GM12892 (cell line): Measurements from ENCODE around the gene TMEM87B.
"Not testable (repeated sequence)": the region's sequence is repeated elsewhere in the genome, so short reads cannot be mapped to it uniquely, and the experiment has no call there.

Source experiments
- DNase-seq: peaks from one replicate; pipeline ENCODE4 v3.0.0; 2011; ENCODE audit not compliant: insufficient read length
- FAIRE-seq: peaks from 2 replicates; lab custom pipeline; 2011; peaks lifted over from hg19 to GRCh38; lab: Jason Lieb, UNC
- POLR2A ChIP-seq: IDR thresholded peaks from 2 replicates; pipeline ENCODE4 v1.6.1; 2011; ENCODE audit warnings: low read depth, low read length, control low read depth
- POLR2AphosphoS5 ChIP-seq: IDR thresholded peaks from 2 replicates; pipeline ENCODE4 v1.6.1; 2011; ENCODE audit warnings: low read depth, low read length, control low read depth
- TAF1 ChIP-seq: IDR thresholded peaks from 2 replicates; pipeline ENCODE4 v1.6.1; 2011; ENCODE audit warnings: low read depth, mild to moderate bottlenecking, control low read depth, low read length, borderline replicate concordance

The TMEM87B gene

GRCh38 chr2:112035786-112036185 lies 19.3 kb upstream of the TMEM87B start:
- DNase-seq (no peak), FAIRE-seq (no peak)
- TF ChIP-seq TAF1 (no peak), POLR2A (no peak), POLR2AphosphoS5 (no peak)

- not testable (repeated sequence) for FAIRE-seq, DNase-seq
These were observed 15.5 kb upstream of the TMEM87B start for GRCh38 chr2:112039556-112039955.

- not testable (repeated sequence) for DNase-seq, FAIRE-seq
These were observed 15.0 kb upstream of the TMEM87B start for GRCh38 chr2:112040066-112040465.

GRCh38 chr2:112041460-112041859 lies 13.6 kb upstream of the TMEM87B start:
- FAIRE-seq, DNase-seq: not testable (repeated sequence)

- FAIRE-seq (no peak), DNase-seq (no peak)
- no peak for TF ChIP-seq POLR2A
- TF ChIP-seq TAF1, result no peak
- no peak for TF ChIP-seq POLR2AphosphoS5
These were observed 9.5 kb upstream of the TMEM87B start for GRCh38 chr2:112045446-112046014.

- DNase-seq, result no peak
- TF ChIP-seq POLR2AphosphoS5, result no peak
- no peak for TF ChIP-seq TAF1
- no peak for TF ChIP-seq POLR2A
- FAIRE-seq, result no peak
These were observed 8.8 kb upstream of the TMEM87B start for GRCh38 chr2:112046231-112046630.

- TF ChIP-seq POLR2A, result no peak
- FAIRE-seq, result no peak
- no peak for DNase-seq
These were observed 7.4 kb upstream of the TMEM87B start for GRCh38 chr2:112047537-112048235.

- DNase-seq (no peak), FAIRE-seq (no peak)
- TF ChIP-seq POLR2AphosphoS5 (no peak), POLR2A (no peak), TAF1 (no peak)
These were observed 6.9 kb upstream of the TMEM87B start for GRCh38 chr2:112048236-112048592.

- DNase-seq, result no peak
- TF ChIP-seq TAF1 (no peak), POLR2A (no peak), POLR2AphosphoS5 (no peak)
- no peak for FAIRE-seq
These were observed 6.2 kb upstream of the TMEM87B start for GRCh38 chr2:112048887-112049286.

GRCh38 chr2:112050316-112050715 lies 4.8 kb upstream of the TMEM87B start:
- no peak for FAIRE-seq
- TF ChIP-seq POLR2AphosphoS5 (no peak), TAF1 (no peak), POLR2A (no peak)
- no peak for DNase-seq

- FAIRE-seq (peak; percentile 87), DNase-seq (peak; percentile 76)
- TF ChIP-seq POLR2AphosphoS5, result no peak
- TF ChIP-seq POLR2A, result no peak
- TF ChIP-seq TAF1, result no peak
These were observed 887 bp upstream of the TMEM87B start for GRCh38 chr2:112053917-112054846.

- no peak for FAIRE-seq
- no peak for DNase-seq
- TF ChIP-seq TAF1, result no peak
- no peak for TF ChIP-seq POLR2AphosphoS5
- no peak for TF ChIP-seq POLR2A
These were observed 909 bp downstream of the TMEM87B start for GRCh38 chr2:112055730-112056625.
